Adipose tissue (tissue), 3 donors: ENCODE measurements around the gene INPP4B. TPM values are rescaled to one million over a fixed set of nuclear protein-coding genes. Genes with fewer than 3 reads are reported as not detected.

Experiments
- H3K27ac ChIP-seq: one replicate; pipeline ENCODE4 v1.5.1; 2013; ENCODE audit warnings: low read depth, low read length
- WGBS, 3 donors: extraction: QIAGEN DNeasy Blood & Tissue Kit; methylation state at CpG; one replicate each; pipeline ENCODE4 v1.1.7; 2013; 5-methylcytosine and 5-hydroxymethylcytosine counted together
- polyA plus RNA-seq, 3 donors: library from polyadenylated mRNA; stranded (reverse); fragments of 200-250 nt; gene quantifications; one replicate each; pipeline ENCODE4 v1.2.3, GENCODE V29; 2013
- donor health status: healthy with polysubstance abuse.
- donor health status: Bipolar disorder and iron deficiency.
- donor health status: healthy.

INPP4B gene
- polyA plus RNA-seq, 3 donors = 1.5 to 2.9 (median 2.4) TPM

DNA sequence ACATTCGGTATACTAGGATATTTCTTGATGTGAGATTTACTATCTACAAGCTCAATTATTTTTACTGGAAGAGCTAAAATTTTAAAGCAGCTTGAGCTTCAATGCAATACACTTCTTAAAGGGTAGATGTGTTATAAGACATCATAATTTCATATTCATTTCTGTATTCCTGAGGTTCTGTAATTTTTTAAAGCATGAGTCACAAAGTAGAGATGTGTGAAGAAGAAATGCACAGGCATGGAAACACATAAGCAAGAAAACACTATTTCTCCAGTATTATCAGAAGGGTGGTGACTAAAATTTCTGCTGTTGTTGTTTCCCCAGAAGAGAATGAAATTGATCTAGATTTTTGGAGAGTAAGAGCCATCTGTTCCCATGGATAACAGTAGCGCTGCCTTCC, 72.6 kb downstream of the INPP4B start:
- H3K27ac ChIP-seq = no peak overlapping the region
- WGBS, 3 donors = 92 to 97% (median 94%) methylated on average over 2 of the region's 2 CpGs

DNA sequence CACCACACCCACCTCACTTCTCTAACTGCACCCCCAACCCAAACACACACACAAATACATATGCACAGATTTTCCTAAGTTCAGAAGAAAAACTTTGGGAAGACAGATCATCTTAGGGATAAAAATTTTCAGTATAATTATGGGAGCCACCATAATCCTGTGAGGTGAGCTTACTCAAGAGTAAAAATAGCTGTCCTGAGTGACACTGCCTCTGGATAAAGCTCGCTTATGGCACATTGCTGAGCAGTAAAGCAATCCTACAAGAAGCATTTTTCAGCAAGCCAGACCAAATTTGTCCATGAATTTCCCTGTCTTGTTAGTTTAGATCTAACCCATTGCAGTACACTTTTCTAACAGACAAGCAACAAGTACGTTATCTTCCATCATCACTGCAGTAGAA, 83.8 kb downstream of the INPP4B start:
- H3K27ac ChIP-seq = no peak overlapping the region
- WGBS, 3 donors = 84 to 91% (median 91%) methylated on average over 2 of the region's 2 CpGs

DNA sequence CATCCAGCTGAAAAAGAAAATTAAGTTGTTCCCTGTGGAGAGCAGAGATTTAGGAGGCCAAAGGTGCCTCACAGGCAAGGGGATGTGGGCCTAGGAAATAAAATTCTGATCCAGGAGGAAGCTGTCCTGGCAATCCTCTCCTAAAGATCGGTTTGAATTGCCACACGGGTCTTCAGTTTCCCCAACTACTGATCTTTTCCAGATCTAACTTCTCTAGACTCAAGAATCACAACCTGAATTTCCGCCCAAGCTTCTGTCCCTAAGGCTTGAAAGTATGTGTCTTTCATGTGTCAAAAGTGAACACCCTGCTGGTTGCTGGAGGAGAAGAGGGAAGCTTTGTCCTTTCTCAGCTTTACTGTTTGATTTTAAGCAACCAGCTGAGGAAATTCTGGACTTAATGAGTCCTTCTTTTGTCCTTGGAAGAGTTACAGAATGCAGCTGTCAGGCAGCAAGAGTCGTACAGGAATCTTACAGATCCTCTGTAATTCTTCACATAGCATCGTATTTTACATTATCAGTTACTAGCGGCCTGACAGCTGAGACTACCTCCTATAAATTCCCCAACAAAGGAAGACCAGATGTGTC, 93.8 kb downstream of the INPP4B start:
- WGBS, 3 donors = 62 to 68% (median 65%) methylated on average over 6 of the region's 6 CpGs
- no peak overlapping the region for H3K27ac ChIP-seq

DNA sequence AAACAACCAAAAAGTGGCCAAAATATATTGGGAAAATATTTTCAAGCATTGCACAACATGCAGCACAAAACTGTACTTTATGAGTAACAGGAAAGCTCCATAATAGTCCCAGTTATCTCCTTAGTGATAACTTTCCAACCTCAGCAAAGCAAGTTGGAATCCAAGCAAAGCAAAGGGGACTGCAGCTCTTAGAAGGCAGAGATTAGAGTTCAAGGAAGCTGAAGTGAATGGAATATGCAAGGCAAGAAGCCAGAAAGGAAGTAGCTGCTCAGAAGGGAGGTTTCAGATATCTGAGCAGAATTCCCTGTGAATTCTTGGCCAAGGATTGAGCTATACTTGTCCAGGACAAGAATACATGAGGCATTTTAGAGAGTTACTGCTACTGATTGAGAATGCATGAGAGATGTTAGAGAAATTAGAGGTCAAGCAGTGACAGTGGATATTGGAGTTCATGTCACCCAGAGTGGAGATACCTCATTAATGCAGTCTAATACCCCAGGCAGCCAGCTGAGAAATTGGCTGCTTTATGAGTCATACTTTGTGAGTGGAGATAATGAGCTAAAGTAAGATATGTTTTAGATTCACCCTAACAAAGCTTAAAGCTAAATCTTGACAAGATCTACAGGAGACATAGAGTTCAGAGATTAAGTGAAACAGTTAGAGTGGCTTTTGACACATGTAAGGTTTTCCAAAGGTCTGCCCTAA, 102.8 kb downstream of the INPP4B start:
- no peak overlapping the region for H3K27ac ChIP-seq

DNA sequence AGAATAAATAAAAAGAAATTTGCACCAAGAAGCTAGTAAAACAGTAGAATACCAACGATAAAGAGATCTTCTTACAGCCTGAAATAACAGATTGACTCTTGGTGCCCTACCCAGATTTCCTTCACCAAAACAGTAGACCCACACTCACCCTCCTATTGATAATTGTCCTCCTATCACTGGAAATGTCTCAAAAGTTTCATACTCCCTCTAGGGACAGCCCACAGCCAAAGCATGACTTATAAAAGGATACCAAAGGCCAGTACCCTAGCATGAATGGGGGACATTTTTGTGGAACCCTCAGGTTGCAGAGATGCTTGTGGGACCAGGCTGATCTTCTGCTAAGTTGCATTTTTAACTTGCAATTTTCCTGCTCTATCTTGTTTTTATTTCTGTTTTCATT, 104.1 kb downstream of the INPP4B start:
- no peak overlapping the region for H3K27ac ChIP-seq
- WGBS, 3 donors = 78 to 85% (median 83%) methylated on average over 1 of the region's 1 CpG

DNA sequence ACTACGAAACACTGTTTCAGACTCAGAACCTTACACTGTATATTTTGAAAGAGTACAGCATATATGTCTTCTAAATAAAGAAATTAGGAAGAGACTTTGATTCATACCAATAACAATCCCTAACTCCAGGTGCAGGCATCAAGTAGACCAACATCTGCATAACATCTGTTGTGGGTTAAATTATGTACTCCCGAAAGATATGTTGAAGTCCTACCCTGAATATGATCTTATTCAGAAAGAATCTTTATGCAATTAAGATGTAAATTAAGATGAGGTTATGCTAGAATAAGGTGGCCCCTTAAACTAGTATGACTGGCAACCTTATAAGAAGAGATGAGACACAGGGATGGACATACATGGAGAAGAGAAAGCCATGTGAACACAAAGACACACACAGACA, 117.9 kb downstream of the INPP4B start:
- H3K27ac ChIP-seq = no peak overlapping the region
- 91 to 92% (median 91%) methylated on average over 2 of the region's 2 CpGs for whole genome bisulfite sequencing, 3 donors

DNA sequence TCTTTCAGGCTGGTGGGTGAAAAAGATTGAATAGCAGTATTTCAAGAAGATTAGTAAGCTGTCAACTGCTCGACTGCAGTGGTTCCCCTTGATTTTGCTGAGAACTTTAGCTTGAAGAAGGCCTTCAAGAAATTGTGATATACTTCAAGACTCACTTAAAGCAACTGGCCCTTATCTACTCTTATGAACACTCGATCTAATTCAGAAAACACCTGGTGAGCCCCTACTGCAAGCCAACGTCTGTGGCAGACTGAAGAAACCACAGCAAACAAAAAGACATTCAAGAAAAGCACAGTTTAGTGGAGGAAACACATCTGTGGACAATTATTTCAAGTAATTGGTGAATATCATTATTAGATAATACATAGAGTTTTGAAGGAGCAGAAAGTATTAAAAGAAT, 119.0 kb downstream of the INPP4B start:
- H3K27ac ChIP-seq = no peak overlapping the region
- WGBS, 3 donors = 49 to 61% (median 55%) methylated on average over 3 of the region's 3 CpGs

DNA sequence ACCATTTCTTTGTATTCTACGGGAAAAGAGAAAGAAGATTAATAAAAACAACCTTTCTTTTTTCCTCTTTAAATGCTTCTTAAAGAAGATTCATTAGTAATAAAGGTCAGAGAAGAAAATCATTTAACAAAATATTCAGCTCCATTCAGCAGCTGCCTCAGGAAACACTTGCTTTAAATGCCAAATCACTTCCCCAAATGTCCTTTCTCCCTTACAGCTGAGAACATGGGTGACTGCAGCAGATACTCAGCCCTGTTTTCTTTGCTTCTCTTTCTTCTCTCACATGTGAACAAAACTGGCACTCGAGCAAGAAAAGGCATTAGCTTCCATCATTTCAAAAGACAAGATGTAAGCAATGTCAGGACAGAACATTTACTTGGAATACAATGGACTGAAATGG, 120.2 kb downstream of the INPP4B start:
- no peak overlapping the region for H3K27ac ChIP-seq
- WGBS, 3 donors = 58 to 71% (median 65%) methylated on average over 2 of the region's 2 CpGs

DNA sequence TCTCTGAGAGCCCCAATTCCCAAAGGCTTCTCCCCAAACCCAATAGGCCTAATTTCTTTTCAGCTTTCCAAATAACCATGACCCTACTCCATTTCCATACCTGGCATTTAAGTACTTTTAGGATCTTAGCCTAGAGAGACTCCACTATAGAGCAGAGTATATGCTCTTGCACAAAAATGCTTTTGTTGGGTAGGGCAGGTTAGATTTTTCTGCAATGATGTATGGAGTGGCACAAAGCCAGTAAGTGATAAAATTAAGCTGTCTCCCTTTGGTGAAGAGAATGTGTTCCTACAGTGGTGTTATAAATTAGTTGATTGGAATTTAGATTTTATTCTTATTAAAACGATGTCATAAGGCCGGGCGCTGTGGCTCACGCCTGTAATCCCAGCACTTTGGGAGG, 124.9 kb downstream of the INPP4B start:
- WGBS, 3 donors = 82 to 90% (median 86%) methylated on average over 4 of the region's 4 CpGs

DNA sequence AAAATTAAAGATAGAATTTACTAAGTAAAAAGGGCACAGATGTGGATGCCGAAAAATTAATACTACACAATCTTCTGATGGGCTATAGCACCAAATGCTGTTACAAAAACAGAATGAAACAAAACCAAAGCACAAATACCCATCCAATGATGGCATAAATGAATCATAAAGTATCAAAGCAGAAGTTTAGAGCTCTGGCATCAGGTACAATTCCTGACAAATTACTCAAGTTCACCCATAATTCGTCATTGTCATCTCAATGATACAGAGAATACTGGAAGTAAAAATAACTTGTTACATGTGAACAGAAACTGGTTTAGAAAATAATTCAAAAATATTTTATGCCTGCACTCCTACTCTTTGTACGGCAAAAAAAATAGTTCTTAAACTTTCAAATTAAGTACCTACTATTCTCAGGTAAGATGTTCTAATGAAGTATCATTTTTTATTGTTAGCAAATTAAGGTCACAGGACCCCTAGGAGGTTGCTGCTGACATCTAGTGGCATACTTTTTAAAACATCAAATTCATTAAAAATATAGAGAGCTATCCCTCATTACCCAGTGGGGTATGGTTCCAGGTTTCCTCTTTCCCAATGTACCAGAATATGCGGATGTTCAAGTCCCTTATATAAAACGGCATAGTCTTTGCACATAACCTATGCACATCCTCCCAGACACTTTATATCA, 126.1 kb downstream of the INPP4B start:
- WGBS, 3 donors = 60 to 67% (median 60%) methylated on average over 5 of the region's 5 CpGs
- no peak overlapping the region for H3K27ac ChIP-seq

More for the DNA sequence above, 124.9 kb downstream of the INPP4B start:
- no peak overlapping the region for H3K27ac ChIP-seq

DNA sequence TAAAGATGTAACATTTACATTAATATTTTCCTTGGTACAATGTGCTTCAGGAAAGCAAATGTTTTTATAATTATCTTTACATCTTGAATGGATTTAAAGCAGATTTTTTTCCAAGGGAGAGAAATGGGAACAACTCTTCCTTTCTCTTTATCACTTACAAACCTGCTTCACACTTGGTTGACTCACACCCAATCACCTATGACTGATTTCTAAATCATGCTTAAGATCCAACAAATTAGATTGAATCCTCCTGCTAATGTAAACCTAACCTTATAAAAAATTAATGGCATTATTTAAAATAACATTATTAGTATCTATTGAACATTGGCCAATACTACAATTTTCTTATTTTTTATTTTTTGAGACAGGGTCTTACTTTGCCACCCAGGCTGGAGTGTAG, 127.1 kb downstream of the INPP4B start:
- no peak overlapping the region for H3K27ac ChIP-seq

DNA sequence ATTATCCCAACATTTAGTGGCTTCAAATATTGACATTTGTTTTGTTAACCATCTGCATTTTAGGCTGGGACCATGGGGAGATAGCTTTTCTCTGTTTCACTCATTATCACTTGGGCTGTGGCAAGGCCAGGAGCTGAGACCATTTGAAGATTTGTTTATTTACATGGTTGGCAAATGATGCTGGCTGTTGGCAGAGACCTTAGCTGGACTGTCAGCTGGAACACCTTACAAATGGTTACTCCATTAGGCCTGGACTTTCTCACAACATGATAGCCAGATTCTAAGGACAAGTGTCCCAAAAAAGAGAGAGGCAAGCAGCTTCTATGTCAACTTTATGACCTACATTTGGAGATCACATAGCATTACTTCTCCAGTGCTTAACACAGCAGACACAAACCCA, 130.4 kb downstream of the INPP4B start:
- no peak overlapping the region for H3K27ac ChIP-seq

DNA sequence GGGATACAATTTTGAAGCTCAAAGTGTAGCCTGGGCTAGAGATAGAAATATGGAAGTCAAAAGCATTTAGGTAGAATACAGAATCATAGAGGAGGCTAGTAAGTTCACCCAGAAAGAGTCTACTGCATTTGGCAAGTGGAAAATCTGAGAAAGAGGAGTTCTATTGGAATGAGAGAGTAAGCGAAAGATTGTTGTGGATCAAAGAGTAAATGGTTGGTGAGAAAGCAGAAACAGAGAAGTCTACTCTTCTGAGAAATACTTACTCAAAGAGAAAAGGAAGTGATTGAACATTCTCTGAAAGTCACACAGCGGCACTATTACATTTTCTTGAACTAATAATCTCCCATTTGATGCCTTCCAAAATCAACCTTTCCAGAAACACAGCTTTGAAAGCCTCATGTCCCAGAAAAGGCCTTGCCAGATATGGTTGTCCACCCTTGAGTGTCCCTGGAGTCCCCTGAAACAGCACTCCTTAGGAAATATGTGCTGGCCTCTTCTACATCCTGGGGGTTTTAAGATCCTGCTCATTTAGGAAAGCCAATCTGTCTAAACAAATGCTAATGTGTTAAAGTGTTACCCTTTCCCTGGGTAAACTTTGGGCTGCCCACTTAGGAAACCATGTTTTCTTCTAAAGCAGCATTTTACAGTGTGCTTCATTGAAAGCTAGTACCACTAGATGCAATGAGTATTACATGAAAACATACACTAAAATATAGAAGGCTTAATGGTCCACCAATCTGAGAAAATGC, 132.6 kb downstream of the INPP4B start:
- no peak overlapping the region for H3K27ac ChIP-seq
- 88 to 97% (median 97%) methylated on average over 2 of the region's 2 CpGs for WGBS, 3 donors

DNA sequence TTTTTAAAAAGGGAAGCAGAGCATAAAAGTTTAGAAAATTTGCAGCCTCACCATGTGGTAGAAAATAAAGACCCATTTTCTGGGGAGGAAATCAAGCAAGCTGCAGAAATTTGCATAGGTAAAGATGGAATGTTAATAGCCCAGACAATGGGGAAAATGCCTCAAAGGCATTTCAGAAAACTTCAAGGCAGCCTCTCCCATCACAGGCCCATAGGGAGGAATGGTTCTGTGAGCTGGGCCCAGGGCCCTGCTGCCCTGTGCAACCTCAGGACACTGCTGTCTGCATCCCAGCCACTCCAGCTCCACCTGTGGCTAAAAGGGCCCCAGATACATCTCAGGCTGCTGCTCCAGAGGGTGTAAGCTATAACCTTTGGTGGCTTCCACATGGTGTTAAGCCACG, 137.9 kb downstream of the INPP4B start:
- no peak overlapping the region for H3K27ac ChIP-seq
- WGBS, 3 donors = 77 to 95% (median 85%) methylated on average over 1 of the region's 1 CpG

DNA sequence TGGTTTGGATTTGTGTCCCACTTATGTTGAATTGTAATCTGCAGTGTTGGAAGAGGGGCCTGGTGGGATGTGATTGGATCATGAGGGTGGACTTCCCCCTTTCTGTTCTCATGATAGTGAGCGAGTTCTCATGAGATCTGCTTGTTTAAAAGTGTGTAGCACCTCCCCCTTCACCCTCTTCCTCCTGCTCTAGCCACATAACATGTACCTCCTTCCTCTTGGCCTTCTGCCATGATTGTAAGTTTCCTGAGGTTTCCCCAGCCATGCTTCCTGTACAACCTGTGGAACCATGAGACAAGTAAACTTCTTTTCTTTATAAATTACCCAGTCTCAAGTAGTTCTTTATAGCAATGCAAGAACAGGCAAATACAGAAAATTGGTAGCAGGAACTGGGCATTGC, 138.7 kb downstream of the INPP4B start:
- WGBS, 3 donors = 70 to 78% (median 76%) methylated on average over 1 of the region's 1 CpG
- no peak overlapping the region for H3K27ac ChIP-seq

DNA sequence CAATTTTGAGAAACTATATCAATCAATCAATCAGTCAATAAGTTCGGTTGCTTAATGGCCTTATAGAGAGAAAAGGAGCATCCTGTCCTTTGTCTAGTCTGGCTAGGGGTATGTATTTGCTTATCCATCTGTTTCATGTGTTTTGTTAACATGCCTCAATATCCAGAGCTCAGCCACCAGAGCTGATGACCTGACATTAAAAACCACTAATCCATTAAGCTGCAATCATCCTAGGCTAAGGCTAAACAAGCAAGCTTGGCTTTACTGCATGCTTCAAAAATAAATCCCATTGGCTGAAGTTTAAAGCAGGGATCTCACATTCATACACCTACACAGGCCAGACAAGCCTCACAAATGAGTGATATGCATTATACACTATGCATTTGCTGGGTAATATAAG, 139.7 kb downstream of the INPP4B start:
- H3K27ac ChIP-seq = no peak overlapping the region
- WGBS, 3 donors = 50 to 90% (median 86%) methylated on average over 1 of the region's 1 CpG

DNA sequence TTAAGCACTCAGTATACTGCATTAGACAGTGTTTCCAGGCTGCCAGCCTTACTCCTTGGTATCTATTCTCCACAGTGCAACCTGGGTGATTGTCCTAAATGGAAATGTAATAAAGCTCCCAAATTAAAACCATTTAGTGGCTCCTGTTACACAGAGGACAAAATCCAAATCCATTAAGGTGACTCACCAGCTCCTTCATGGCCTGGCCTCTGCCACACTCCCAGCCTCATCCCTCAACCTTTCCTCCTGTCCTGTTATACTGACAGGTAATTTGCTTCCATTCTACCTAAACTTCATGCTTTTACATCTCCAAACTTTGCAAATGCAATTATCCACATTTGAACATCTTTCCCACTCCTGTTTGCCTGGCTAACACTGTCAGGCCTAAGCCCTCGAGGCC, 140.3 kb downstream of the INPP4B start:
- no peak overlapping the region for H3K27ac ChIP-seq
- 78 to 87% (median 86%) methylated on average over 1 of the region's 1 CpG for WGBS, 3 donors

DNA sequence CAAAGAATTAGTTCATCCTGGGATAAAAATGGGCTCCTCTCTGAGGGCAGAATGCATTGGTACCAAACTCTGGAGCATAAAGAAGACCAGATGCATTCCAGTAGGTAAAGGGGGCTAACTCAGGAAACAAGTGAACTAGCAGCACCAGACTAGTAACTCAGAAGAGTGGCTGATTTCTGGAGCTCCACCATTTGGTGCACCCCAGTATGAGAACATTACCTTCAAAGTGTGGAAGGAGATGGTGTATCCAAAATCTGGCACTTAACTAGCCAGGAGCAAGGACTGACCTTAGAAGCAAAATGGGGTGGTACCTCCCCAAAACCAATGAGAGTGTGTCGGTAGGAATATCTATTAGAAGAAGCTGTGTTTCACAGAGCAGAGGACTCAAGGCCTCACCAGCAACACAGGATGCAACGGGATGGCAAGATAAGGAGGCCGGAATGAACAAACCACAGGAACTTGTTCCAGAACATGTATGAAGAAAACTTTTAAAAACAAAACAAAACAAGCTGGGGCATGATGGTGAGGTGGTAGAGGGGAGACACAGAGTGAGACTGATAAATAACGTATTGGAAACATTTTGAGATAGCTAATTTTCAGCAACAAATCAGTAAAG, 142.3 kb downstream of the INPP4B start:
- 53 to 63% (median 55%) methylated on average over 4 of the region's 4 CpGs for WGBS, 3 donors
- no peak overlapping the region for H3K27ac ChIP-seq

DNA sequence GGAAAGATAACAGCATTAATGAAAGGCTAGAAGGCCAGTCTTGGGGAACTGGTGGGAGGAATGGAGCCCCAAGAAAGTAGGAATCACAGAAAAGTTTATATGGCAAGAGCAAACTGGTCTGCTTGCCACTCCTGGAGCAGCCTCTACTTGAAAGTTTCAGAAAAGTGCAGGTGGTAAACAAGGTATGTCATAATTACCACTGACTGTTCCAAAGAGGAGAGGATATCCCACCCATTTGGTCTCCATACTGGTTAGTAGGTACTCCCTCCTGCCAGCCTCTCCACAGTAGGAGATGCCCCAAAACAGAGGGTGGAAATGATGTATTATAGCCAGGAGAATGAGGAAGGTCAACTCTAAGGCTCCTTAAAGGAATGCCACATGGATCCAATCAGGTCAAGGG, 145.1 kb downstream of the INPP4B start:
- no peak overlapping the region for H3K27ac ChIP-seq
